NCI-H1436 (cell line): ENCODE results near the gene MRAS.
"Not testable (repeated sequence)": the region's sequence is repeated elsewhere in the genome, so short reads cannot be mapped to it uniquely, and the experiment has no call there.

Experiments used
- DNase-seq: peaks from one replicate; lab custom pipeline; 2025; lab: John Stamatoyannopoulos, UW

Gene MRAS

DNA sequence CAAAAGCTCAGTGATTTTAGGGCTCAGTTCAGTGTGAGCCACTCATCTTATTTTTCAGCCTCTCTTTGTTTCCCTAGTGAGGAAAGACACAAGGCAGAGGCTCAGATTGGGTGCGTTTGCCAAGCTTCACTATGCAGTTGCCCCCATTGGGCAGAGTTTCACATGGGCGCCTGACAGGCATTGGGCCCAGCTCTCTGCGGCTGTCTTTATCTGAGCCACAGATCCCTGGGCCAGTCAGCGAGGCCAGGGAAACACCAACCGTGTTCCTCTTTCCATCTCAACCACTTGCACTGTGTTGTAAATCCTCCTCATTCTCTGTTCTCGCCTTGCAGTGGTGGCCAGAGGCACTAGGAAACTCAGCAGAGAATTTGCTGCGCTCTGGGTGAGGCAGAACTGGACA is 96.9 kb downstream of the MRAS start:
- DNase-seq, result no peak

DNA sequence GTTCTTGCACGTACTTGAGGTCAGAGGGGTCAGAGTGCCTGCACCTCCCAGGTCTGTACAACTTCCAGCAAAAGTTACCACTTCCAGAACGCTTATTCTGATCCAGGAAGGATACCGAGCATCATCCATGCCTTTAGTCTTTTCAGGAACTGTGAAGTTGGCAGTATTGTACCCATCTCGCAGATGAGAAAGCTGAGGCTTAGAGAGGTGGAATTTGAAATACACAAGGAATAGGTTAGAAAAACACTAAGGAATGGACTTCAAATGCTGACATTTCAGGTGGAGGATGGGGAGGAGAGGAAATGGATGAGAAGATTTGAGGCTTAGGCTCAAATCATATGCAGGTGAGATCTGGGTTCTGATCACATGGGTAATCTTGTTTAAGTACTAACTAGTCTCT is 97.3 kb downstream of the MRAS start:
- no peak for DNase-seq

DNA sequence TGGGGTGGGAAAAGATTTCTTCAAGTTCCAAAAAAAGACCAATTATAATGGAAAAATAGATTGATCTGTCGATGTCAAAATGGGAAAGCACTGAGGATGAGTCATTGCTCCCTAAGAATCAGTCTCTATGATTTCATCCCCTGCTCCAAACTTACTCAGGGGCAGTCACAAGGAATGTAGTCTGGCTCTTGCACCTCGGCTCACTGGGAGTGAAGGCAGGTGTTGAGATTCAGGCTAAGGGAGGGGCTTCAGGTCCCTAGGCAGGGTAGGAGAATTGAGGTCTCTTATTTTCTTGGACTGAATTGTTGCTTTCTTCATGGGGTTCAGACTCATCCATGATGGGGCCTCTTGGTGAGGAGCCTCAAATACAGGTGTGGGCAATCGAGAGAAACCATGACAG is 100.3 kb downstream of the MRAS start:
- no peak for DNase-seq

DNA sequence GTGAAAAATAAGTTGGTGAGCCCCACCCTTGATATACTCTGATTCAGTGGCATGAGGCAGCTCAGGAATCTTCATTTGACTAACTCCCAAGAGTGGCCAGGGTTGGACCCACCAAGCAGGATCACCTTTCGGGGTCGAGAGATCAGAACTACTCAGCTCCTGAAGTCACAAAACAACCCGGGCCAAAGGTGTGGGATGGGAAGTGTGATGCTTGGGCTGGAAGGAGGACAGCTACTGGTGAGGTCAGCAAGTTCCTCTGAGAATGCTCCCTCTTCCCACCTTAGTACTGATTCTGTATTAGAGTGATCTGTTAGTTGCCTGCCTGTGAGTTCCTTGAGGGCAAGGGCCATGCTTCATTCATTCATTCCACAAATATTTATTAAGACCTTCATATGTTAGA is 101.1 kb downstream of the MRAS start:
- DNase-seq, result no peak

DNA sequence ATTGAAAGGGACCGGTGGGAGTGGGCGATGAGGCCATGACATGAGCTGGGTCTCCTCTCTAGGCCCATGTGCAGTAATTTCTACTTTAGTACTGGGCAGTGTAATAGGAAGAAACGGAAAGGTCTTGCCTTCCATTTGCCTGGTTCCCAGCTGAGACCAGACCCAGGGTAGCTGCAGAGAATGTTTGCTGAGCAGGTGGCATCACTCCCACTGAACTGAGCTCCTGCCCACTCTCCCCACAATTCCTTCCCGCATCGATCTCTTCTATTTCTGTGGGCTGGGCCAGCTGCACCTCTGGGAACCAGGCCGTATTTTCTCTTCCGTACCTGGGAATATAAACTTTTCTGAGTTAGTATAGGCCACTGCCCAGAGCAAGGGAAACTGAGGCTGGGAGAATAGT is 101.8 kb downstream of the MRAS start:
- DNase-seq, result no peak

DNA sequence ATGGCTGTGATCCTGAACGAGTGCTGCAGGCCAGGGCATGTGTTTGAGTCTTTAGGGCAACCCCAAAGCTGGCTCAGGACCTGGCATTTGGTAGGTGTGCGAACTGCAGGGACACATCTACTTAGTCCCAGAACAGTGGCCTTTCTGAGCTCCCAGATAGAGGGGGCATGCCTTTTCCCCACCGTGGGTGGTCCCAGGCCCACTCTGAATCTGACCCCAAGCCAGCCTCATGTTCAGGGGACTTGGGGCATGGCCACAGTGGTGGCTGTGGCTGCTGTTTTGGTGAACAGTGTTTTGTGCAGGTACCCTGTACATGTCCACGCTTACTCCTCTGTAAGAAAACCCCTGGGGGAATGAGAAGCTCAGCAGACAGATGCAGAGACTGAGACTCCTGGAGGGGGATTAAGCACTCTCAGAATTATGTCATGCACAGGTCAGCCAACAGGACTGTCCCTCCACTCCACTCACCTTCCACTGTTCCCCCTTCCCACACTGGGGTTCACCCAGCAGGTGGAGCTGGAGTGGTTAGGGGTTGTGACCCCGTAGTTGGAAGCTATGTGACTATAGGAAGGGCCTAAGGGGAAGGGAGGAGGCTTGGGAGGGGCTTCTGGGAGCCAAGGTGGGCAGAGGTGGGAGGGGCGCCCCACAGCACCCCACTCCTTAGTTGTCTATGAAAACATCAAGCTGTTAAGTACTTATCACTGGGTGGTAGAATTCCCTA is 102.5 kb downstream of the MRAS start:
- DNase-seq, result no peak

DNA sequence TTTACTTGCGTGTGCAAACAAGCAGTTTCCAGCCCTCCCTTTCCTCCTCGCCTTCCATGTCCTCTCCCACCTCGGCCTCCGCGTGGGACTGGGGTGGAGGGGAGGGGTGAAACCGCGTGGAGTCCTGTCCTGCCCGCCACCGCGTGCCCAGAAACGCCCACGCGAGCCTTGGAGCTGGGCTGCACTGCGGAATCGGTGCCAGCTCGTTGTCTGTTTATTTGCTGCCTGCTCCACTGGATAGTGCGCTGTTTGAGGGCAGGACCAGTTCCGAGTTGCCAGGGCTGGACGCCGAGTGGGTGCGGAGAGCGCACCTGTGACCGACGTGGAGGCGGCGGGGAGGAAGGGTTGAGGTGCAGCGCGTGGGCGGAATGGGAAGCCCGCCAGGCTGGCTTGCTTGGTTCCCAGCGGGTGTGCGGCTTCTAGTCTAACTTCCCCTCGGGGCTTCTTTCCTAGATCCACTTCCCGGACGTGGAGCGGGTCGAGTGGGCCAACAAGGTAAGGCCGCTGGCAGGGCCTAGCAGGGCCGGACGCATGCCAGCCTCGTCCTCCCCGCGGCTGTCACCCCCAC is 103.3 kb downstream of the MRAS start:
- no peak for DNase-seq

DNA sequence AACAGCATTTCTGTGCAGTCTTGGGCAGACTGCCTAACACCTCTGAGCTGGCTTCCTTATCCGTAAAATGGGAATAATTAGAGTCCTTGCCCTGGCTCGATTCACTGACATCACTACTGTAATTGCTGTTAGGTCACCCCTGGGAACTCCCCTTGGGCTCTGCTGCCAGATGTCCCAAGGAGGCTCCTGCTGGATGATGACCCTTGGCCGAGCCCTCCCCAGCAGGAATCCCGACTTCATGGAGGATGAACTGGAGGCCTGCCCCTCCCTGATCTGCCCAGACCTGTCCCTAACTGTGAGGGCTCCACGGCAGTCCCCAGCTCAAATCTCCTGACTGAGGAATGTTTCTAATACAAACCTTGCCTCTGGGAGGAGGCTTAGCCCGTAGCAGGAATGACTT is 104.1 kb downstream of the MRAS start:
- DNase-seq, result no peak

DNA sequence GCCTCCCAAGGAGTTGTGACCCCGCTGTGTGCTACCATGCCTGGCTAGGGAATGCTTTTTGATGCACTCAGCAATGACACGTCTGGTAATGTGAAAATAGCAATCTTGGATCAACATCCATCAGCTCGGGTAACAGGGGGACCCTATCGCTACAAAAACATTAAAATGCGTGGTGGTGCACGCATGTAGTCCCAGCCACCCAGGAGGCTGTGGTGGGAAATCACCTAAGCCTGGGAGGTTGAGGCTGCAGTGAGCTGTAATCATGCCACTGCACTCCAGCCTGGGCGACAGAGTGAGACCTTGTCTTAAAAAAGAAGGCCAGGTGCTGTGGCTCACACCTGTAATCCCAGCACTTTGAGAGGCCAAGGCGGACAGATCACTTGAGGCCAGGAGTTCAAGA is 105.6 kb downstream of the MRAS start:
- not testable (repeated sequence) for DNase-seq
